GM18520 (cell line): ENCODE data around the gene NKIRAS1.
"Not testable (repeated sequence)": the region's sequence is repeated elsewhere in the genome, so short reads cannot be mapped to it uniquely, and the experiment has no call there.

ENCODE experiments used
- ATAC-seq: cut with Tn5 transposase; IDR thresholded peaks from one replicate; pipeline ENCODE4 v1.9.1; 2021; ENCODE audit not compliant: unreplicated experiment

NKIRAS1 gene

GRCh38 chr3:23911397-23911796, 5.4 kb downstream of the NKIRAS1 start:
- ATAC-seq = no peak

GRCh38 chr3:23909341-23909740, 7.4 kb downstream of the NKIRAS1 start:
- ATAC-seq = no peak

DNA sequence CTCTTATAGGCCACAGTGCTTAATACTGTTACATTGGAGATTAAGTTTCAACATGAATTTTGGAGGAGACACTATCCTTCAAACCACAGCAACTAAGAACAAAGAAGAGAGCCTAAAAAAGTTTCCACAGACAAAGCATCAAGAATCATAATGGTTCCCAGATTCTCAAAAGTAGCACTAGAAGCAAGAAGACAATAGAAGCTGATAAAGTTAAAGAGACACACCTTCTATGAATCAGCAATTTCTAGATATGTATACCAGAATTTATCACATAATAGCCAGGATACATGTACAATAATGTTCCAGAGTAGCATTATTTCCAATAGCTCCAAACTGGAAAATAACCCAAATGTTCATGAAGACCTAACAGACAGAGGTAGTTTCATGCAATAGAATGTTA, 12.2 kb downstream of the NKIRAS1 start:
- no peak for ATAC-seq

DNA sequence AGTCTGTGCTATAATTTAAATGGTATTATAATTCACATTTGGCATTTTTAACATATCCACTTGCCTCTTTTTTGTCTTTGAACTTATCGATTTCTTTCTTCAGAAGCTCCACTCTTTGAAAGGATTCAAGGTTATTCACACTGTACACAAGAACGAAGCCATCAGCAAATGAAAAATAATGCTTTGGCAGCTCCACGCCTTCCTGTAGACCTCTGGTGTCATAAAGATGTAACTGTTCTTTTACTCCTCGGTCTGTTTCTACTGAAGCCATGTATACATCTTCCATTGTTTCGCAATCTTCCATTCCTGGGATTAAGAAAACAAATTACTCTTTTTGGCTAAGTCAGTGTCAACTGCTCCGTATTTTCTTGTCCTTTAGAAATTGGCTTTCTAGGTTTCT, 16.0 kb downstream of the NKIRAS1 start:
- ATAC-seq = no peak

- ATAC-seq = no peak
Observed at GRCh38 chr3:23895181-23895580, 21.6 kb downstream of the NKIRAS1 start.

- ATAC-seq = no peak
Observed at GRCh38 chr3:23894254-23895061, 22.3 kb downstream of the NKIRAS1 start.

DNA sequence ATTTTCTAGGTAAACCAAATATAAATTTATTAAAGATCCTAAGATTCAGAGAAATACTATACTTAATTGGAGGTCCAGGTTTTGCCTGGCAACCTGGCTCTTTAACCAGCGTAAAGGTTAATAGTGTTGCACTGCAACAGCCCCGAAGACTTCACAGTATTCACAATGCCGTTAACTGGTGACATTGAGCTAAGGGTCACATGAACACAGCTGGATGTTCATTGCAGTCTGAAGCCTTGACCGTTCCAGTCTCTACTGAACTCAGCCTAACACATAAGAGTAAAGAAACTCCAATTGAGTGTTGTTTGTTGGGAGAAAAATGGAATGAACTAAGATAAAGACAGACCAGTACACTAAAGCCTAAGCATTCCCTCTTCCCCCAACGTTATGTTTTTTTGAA, 26.8 kb downstream of the NKIRAS1 start:
- ATAC-seq = no peak

- ATAC-seq = no peak
Observed at GRCh38 chr3:23889386-23889785, 27.4 kb downstream of the NKIRAS1 start.

DNA sequence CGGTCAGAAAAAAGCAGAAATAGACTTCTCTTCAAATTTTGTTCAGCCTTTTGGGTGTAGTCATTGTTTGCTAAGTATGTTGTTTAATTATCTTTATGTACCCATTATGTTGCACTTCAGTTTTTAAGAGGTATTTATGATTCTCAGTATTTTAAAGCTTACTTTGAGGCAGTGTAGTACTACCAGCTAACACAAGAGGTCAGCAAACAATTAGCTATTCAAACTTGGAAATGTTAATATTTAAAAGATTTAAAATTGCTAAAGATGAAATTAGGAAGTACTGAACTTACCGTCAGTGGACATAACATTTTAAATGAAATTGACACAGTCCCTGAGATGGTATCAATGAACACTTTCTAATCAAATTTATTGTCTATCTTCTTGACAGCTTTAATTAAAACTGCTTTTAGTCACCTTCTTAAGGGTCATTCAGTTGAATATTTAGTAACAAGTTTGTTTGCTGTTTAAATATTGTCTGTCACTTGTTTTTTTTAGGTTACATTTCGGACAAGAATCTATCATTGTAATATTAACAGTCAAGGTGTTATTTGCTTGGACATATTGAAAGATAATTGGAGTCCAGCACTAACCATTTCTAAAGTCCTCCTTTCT, 28.1 kb downstream of the NKIRAS1 start:
- no peak for ATAC-seq

DNA sequence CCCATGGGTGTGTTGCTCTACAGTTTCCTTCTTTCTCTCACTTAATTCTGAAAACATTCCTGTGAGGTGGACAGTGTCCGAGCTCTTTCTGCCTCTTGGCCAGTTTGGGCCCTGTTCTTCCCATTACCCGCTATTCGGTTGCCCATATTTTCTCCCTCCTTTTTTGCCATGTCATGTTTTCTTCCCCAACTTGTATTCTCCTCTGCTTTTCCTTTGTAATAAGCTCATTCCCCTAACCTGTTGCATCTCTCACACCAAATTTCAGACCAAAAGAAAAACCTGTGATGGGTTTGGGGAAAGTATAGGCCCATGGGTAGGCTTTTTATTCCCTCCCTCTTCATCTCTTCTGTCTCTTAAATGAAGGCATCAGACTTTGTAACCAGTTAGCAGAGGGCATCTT, 30.5 kb downstream of the NKIRAS1 start:
- no peak for ATAC-seq

DNA sequence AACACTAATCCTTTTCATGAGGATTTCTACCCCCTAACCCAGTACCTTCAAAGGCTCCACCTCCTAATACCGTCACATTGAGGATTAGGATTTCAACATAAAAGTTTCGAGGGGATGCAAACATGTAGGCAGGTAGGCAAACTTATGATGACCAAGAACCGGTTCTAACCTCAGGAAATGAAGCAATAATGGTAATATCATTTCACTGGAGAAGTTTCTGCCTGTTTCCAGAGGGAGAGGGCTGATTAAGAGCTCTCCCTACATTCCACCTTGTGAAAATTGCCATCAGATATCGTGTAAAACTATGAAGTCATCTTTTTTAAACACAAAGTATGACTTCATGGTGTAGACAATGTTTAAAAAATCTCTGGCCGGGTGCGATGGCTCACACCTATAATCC, 31.6 kb downstream of the NKIRAS1 start:
- no peak for ATAC-seq

DNA sequence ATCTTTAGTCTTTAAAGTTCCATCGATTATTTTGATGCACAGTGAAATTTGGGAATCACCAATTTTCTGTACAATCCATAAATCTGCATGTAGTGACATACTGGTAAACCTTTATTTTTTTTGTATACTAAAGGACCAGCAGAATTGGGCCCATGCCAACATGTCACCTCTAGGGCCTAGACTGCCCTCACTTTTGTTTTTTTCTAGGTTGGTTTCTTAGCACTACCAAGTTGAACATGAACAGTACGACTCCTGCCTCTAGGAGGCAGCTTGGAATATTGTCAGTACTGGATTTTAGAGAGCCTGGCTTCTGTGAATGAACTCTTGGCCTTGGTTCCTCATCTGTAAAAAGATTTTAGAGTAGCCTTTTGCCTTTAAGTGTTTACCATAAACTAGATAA, 32.3 kb downstream of the NKIRAS1 start:
- no peak for ATAC-seq

DNA sequence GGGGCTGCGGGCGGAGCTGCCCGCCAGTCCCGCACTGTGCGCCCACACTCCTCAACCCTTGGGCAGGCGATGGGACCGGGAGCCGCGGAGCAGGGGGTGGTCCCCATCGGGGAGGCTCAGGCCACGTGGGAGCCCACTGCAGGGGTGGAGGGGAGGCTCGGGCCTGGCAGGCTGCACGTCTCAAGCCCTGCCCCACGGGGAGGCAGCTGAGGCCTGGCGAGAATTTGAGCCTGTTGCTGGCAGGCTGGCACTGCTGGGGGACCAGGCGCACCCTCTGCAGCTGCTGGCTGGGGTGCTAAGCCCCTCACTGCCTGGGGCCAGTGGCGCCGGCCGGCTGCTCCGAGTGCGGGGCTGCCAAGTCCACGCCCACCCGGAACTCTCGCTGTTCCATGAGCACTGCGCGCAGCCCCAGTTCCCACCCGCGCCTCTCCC, 34.3 kb downstream of the NKIRAS1 start:
- no peak for ATAC-seq

GRCh38 chr3:23881993-23882392, 34.8 kb downstream of the NKIRAS1 start:
- ATAC-seq = not testable (repeated sequence)

- ATAC-seq = no peak
Observed at GRCh38 chr3:23880703-23881339, 36.0 kb downstream of the NKIRAS1 start.

DNA sequence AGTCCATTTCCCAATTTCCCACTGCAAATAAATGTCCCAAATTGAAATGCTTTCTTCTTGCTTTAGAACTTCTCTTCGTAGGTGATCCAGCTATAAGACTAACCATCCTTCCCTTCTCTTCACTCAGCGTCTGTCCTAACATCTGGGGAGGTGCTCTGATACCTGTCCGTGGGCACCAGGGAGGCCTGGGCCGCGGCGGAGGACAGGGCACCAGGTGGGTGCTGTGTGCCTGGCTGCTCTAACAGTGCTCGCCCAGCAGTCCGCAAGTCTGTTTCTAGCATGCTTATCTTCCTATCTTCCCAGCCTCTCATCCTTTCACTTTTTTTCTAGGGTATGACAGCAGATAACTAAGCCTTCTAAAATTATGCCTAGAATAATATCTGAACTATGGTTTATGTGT, 37.3 kb downstream of the NKIRAS1 start:
- ATAC-seq = no peak

GRCh38 chr3:23877329-23877980, 39.3 kb downstream of the NKIRAS1 start:
- ATAC-seq = no peak

DNA sequence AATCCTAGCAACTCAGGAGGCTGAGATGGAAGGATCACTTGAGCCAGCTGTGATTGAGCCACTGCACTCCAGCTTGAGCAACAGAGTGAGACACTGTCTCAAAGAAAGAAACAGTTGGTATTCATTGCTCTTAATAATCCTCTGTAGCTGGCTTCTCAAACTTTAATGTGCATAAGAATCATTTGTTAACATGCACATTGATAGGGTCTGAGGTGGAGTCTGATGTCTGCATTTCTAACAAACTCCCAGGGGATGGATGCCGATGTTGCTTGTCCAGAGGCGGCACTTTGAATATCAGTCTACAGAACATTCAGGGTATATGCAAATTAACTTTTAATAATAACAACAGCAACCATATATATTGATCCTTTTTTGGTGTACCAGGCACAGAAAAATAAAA, 39.9 kb downstream of the NKIRAS1 start:
- ATAC-seq = no peak

DNA sequence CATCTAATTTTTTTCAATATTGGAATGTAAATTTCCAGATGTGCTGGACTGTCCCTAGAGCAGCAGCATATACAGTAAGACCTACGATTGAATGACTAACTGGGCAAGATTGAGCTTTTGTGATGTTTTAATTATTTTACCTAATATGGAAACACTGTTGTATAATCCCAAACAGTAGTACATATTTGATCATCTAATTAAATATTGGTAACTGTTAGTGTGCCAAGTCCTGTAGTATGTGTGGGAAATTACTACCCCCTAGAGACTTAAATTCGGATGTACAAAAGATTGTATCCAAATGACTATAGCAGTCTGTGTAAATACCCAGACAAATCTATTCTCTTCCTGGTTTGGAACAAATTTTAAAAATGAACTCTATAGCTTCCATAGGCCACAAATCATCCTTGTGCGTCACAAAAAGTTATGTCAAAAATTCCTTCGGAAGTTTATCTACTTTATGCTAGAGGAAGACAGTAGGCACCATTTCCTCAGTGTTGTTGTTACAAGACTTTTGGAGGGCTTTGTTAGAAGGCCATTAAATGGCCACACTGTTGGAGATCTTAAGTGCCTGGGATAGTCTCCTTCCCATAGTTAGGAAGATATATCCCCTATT, 41.6 kb downstream of the NKIRAS1 start:
- no peak for ATAC-seq

GRCh38 chr3:23874359-23875112, 42.3 kb downstream of the NKIRAS1 start:
- ATAC-seq = no peak

DNA sequence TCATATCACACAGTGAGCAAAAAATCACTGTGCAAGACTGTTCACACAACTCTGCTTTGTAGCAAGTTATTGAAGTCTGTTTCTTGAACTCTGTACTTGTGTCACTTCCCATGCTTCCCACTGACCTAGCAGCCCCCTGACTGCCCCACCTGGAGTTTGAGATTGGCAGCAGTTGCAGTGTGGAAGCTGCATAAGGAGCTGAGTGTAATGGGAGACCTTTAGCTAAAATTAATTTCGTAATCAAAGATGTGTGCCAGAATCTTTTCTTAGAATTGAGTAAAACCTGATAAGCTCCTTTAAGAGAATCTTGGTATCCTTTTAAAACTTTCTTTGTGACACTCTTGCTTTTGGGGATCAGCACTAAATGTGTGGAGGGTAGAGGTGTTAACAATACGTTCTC, 42.8 kb downstream of the NKIRAS1 start:
- no peak for ATAC-seq
